HCT116 (cell line): Measurements from ENCODE around the gene GSAP.

Source experiments
- EZH2 ChIP-seq: fragments of 200-600 bp; sonication (generic); IDR thresholded peaks from 2 replicates; pipeline ENCODE4 v1.6.1; 2017; ENCODE audit warnings: antibody characterized with exemption, mixed run types
- EZH2phosphoT487 ChIP-seq: fragments of 200-600 bp; IDR thresholded peaks from 2 replicates; pipeline ENCODE4 v1.6.1; 2018; ENCODE audit warnings: antibody characterized with exemption, borderline replicate concordance
- POLR2A ChIP-seq: IDR thresholded peaks from 2 replicates; pipeline ENCODE4 v1.7.0; 2011; ENCODE audit warnings: borderline replicate concordance; ENCODE audit not compliant: insufficient read depth, insufficient read length; ENCODE audit errors: extremely low read depth
- POLR2AphosphoS5 ChIP-seq: IDR thresholded peaks from 2 replicates; pipeline ENCODE4 v1.6.1; 2011; ENCODE audit warnings: mild to moderate bottlenecking, low read depth, low read length, moderate library complexity
- SP1 ChIP-seq: IDR thresholded peaks from 2 replicates; pipeline ENCODE4 v1.6.1; 2012; ENCODE audit warnings: low read depth
- SRF ChIP-seq: IDR thresholded peaks from 2 replicates; pipeline ENCODE4 v1.6.1; 2012; ENCODE audit warnings: low read depth
- YY1 ChIP-seq: IDR thresholded peaks from 2 replicates; pipeline ENCODE4 v1.6.1; 2011; ENCODE audit warnings: low read length, low read depth, moderate library complexity, mild to moderate bottlenecking; ENCODE audit not compliant: insufficient replicate concordance; ENCODE audit errors: extremely low read depth
- ZNF274 ChIP-seq: fragments of 200-500 bp; sonication (Bioruptor generic); IDR thresholded peaks from 2 replicates; pipeline ENCODE4 v1.6.1; 2014; ENCODE audit warnings: mild to moderate bottlenecking, low read depth, low read length, inconsistent platforms
- TF ChIP-seq, protein P1 (sequence below), 3 experiments: fragments of 200-600 bp in 1 of 3; sonication (generic) in 1 of 3; IDR thresholded peaks in 2 of 3; conservative IDR thresholded peaks in 1 of 3; 2 replicates each; pipeline ENCODE4 v1.5.1; 2012 to 2017; ENCODE audit warnings: low read depth in 2 of 3, low read length in 2 of 3, antibody characterized with exemption in 1 of 3, borderline replicate concordance in 1 of 3, control low read depth in 1 of 3, mild to moderate bottlenecking in 1 of 3, mixed read lengths in 1 of 3, mixed run types in 1 of 3, moderate library complexity in 1 of 3; ENCODE audit not compliant: insufficient read depth in 1 of 3
- TF ChIP-seq, protein P2 (sequence below): IDR thresholded peaks from 2 replicates; pipeline ENCODE4 v1.6.1; 2011; ENCODE audit warnings: mild to moderate bottlenecking, low read length, moderate library complexity; ENCODE audit not compliant: insufficient replicate concordance; ENCODE audit errors: extremely low read depth
- TF ChIP-seq, protein P3 (sequence below): IDR thresholded peaks from 2 replicates; pipeline ENCODE4 v1.6.1; 2012

DNA sequence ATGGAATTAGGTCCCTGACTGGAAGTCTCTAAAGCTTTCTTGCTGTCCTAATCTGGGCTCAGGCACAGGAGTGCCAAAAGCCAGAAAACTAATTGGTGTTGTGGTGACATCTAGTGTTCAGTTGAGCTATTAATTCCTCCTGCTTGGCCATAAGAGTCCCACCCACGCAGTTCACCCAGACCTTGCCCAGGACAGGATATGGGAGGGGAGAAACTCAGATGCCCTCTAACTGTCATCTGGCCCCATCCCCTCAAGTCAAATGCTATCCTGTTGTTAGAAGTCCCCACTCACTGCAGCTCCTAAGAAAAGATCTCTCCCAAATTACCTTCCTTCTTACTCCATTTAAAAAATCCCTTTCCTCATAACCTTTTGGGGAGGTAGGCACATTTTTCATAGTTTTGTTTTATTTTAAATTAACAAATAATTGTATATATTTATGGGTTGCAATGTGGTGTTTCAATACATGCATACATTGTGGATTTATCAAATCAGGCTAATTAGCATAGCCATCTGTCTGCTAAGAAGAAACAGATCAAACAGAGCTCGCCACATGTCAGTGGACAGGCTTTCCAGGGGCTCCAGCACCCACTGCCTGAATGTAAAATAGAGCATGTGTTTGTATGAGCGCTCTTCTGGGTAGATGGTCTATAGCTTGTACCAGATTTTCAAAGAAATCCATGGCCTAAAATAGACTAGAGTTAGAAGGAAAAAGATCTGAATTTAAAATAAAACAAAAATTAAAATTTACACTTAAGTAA, 84.0 kb downstream of the GSAP start:
- TF ChIP-seq YY1 = peak; percentile 16
- TF ChIP-seq, protein P1, sequence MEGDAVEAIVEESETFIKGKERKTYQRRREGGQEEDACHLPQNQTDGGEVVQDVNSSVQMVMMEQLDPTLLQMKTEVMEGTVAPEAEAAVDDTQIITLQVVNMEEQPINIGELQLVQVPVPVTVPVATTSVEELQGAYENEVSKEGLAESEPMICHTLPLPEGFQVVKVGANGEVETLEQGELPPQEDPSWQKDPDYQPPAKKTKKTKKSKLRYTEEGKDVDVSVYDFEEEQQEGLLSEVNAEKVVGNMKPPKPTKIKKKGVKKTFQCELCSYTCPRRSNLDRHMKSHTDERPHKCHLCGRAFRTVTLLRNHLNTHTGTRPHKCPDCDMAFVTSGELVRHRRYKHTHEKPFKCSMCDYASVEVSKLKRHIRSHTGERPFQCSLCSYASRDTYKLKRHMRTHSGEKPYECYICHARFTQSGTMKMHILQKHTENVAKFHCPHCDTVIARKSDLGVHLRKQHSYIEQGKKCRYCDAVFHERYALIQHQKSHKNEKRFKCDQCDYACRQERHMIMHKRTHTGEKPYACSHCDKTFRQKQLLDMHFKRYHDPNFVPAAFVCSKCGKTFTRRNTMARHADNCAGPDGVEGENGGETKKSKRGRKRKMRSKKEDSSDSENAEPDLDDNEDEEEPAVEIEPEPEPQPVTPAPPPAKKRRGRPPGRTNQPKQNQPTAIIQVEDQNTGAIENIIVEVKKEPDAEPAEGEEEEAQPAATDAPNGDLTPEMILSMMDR (IDR thresholded peaks at IDR 0.05 in 2 of 3, conservative IDR thresholded peaks at IDR 0.05 in 1 of 3; ENCODE audit: borderline replicate concordance in 1 of 3, insufficient read depth in 1 of 3, low read depth in 2 of 3, low read length in 2 of 3) = peak; percentile 61 to 76 (median 72)
- TF ChIP-seq POLR2AphosphoS5 = no peak
- TF ChIP-seq SP1 = no peak
- no peak for TF ChIP-seq SRF
- TF ChIP-seq EZH2 = no peak
- TF ChIP-seq, protein P2, sequence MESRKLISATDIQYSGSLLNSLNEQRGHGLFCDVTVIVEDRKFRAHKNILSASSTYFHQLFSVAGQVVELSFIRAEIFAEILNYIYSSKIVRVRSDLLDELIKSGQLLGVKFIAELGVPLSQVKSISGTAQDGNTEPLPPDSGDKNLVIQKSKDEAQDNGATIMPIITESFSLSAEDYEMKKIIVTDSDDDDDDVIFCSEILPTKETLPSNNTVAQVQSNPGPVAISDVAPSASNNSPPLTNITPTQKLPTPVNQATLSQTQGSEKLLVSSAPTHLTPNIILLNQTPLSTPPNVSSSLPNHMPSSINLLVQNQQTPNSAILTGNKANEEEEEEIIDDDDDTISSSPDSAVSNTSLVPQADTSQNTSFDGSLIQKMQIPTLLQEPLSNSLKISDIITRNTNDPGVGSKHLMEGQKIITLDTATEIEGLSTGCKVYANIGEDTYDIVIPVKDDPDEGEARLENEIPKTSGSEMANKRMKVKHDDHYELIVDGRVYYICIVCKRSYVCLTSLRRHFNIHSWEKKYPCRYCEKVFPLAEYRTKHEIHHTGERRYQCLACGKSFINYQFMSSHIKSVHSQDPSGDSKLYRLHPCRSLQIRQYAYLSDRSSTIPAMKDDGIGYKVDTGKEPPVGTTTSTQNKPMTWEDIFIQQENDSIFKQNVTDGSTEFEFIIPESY = no peak
- no peak for TF ChIP-seq EZH2phosphoT487
- no peak for TF ChIP-seq POLR2A
- no peak for TF ChIP-seq ZNF274
- TF ChIP-seq, protein P3, sequence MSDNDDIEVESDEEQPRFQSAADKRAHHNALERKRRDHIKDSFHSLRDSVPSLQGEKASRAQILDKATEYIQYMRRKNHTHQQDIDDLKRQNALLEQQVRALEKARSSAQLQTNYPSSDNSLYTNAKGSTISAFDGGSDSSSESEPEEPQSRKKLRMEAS = no peak
